Fibroblast of the conjunctiva (primary cell): ENCODE results near the gene ZNF143.
"Not testable (repeated sequence)": the region's sequence is repeated elsewhere in the genome, so short reads cannot be mapped to it uniquely, and the experiment has no call there.

Source experiments
- DNase-seq: peaks from one replicate; pipeline ENCODE4 v3.0.0-alpha.2; 2010; ENCODE audit warnings: low read depth

Gene ZNF143

GRCh38 chr11:9498457-9499078 is 37.8 kb downstream of the ZNF143 start:
- no peak for DNase-seq

- DNase-seq = peak; percentile 73
Measured at GRCh38 chr11:9506489-9507276, 45.9 kb downstream of the ZNF143 start.

GRCh38 chr11:9507277-9507580 is 46.4 kb downstream of the ZNF143 start:
- no peak for DNase-seq

GRCh38 chr11:9509041-9509440 is 48.2 kb downstream of the ZNF143 start:
- no peak for DNase-seq

- DNase-seq = no peak
Measured at GRCh38 chr11:9512370-9513019, 51.7 kb downstream of the ZNF143 start.

GRCh38 chr11:9514576-9514975 is 53.8 kb downstream of the ZNF143 start:
- not testable (repeated sequence) for DNase-seq

GRCh38 chr11:9516113-9516512 is 55.3 kb downstream of the ZNF143 start:
- DNase-seq = no peak

- DNase-seq = no peak
Measured at GRCh38 chr11:9518835-9519410, 58.1 kb downstream of the ZNF143 start.

- DNase-seq = no peak
Measured at GRCh38 chr11:9524001-9524400, 63.2 kb downstream of the ZNF143 start.

- DNase-seq = no peak
Measured at GRCh38 chr11:9525116-9525515, 64.3 kb downstream of the ZNF143 start.

GRCh38 chr11:9527481-9528135 is 66.8 kb downstream of the ZNF143 start:
- DNase-seq = peak; percentile 75

- no peak for DNase-seq
Measured at GRCh38 chr11:9528136-9528501, 67.3 kb downstream of the ZNF143 start.

- no peak for DNase-seq
Measured at GRCh38 chr11:9528573-9529333, 67.9 kb downstream of the ZNF143 start.

- no peak for DNase-seq
Measured at GRCh38 chr11:9529334-9529650, 68.5 kb downstream of the ZNF143 start.

- DNase-seq = no peak
Measured at GRCh38 chr11:9530020-9530621, 69.3 kb downstream of the ZNF143 start.

- no peak for DNase-seq
Measured at GRCh38 chr11:9530901-9531625, 70.3 kb downstream of the ZNF143 start.

GRCh38 chr11:9533058-9533457 is 72.2 kb downstream of the ZNF143 start:
- no peak for DNase-seq

GRCh38 chr11:9533736-9534473 is 73.1 kb downstream of the ZNF143 start:
- DNase-seq = no peak

- DNase-seq = peak; percentile 47
Measured at GRCh38 chr11:9535189-9535781, 74.5 kb downstream of the ZNF143 start.

- DNase-seq = no peak
Measured at GRCh38 chr11:9538548-9538947, 77.7 kb downstream of the ZNF143 start.
